ENCODE results near the gene URB2.

- TF ChIP-seq CTCF (IDR thresholded peaks at IDR 0.05) (no peak), EP300 (IDR thresholded peaks at IDR 0.05) (no peak)
These were observed 35.9 kb upstream of the URB2 start for GRCh38 chr1:229590119-229590518.
